HK-2 (cell line): ENCODE results near the gene API5.
A peak's percentile ranks its signal among the peaks of the same experiment; 100 is the strongest.

Source experiments
- DNase-seq: peaks from one replicate; pipeline ENCODE4 v3.0.0-alpha.2; 2018; ENCODE audit not compliant: unreplicated experiment

The API5 gene

DNA sequence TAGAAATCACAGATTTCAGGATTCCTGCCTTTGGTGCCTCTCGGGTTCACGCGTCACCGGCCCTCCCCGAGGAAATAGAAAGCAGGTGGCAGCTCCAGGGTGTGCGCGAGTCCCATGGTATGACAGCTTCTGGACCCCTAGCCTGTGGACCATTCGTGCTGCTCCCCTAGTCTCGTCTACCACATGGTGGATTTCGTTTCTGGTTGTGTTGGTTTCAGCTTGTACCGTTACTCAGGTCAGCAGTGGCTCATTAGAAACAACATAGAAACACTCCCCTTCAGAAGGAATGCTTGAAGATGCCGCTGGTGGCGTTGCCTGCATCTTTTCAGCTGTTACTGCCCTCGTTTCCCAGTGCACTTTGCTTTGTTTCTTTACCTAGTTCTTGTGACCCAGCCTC, 47.6 kb downstream of the API5 start:
- peak; percentile 14 for DNase-seq

- no peak for DNase-seq
Measured at GRCh38 chr11:43360361-43361032, 48.7 kb downstream of the API5 start.

- no peak for DNase-seq
Measured at GRCh38 chr11:43366677-43367076, 54.9 kb downstream of the API5 start.

- no peak for DNase-seq
Measured at GRCh38 chr11:43367382-43368178, 55.8 kb downstream of the API5 start.

GRCh38 chr11:43376065-43376464, 64.3 kb downstream of the API5 start:
- DNase-seq = no peak

- no peak for DNase-seq
Measured at GRCh38 chr11:43376594-43376993, 64.8 kb downstream of the API5 start.

- DNase-seq = no peak
Measured at GRCh38 chr11:43377389-43377788, 65.6 kb downstream of the API5 start.

GRCh38 chr11:43378897-43379296, 67.1 kb downstream of the API5 start:
- DNase-seq = no peak

DNA sequence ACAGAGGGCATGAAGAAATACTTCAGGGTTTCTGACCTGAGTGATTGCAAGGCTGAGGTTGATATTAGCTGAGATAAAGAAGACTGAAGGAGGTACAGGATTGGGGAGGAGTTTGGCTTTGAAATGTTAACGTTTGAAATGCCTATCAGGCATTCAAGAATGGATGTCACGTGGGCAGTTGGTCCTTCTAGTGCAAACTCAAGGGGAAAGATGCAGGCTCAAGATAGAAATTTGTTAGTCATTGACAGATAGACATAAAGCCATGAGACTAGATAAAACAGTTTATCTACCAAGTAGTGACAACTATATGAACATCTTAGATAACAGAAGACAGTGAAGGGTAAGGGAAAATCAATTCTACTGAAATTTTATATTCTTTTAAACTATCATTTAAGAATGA, 70.0 kb downstream of the API5 start:
- DNase-seq = no peak

DNA sequence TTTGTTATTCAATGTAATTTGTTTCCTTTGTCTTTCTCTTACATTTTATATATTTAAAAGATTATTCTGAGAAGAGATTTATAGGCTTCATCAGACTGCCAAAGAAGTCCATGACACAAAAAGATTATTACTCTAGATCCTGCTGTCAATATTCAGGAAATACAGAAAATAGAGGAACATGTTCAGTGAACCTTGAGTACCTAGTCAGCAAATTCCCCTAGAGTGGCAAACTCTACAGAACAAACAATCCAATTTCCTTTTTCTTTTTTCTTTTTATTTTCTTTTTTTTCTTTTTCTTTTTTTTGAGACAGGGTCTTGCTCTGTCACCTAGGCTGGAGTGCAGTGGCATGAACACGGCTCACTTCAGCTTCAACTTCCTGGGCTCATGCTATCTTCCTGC, 70.8 kb downstream of the API5 start:
- DNase-seq = no peak

- no peak for DNase-seq
Measured at GRCh38 chr11:43384393-43384792, 72.6 kb downstream of the API5 start.

DNA sequence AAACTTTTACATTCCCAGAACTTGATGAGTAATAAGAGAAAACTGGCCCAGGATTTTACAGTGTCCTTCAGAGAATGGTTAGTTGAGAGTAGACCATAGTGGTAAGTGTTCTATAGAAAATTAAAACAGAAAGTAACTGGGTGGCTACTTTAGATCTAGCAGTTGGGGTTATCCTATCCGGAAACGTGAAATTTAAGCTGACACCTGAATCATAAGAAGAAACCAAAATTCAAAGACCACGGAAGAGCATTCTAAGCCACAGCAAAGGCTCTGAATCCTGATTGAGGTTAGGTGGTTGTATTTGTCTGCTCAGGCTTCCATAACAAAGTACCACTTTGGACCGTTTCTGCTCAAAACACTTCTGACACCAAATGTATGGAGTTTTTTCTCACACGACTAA, 80.9 kb downstream of the API5 start:
- no peak for DNase-seq

DNA sequence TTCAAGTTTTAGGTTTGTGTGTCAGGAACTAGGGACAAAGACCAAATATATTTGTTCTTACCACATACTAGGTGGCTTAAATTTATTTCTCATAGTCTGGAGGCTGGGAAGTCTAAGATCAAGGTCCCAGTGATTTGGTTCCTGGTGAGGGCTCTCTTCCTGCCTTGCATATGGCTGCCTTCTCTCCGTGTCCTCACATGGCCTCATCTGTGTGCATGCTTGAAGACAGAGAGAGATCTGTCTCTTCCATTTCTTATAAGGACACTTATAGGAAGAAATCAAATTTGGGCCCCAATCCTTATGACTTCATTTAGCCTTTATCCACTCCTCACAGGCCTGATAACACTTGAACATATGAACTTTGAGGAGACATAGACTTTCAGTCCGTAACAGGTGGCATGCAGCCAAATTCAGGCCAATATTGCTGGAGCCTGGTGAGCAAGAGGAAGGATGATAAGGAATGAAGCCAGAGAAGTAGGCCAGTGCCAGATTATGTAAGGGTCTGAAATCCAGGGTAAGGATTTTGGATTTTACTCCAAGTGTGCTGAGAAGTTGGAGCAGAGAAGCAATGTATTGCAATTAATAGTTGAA, 82.1 kb downstream of the API5 start:
- no peak for DNase-seq
